OCI-LY1 (cell line): ENCODE data around the gene H2BW2.
"Not testable (repeated sequence)": the region's sequence is repeated elsewhere in the genome, so short reads cannot be mapped to it uniquely, and the experiment has no call there.

Experiments used
- CTCF ChIP-seq: fragments of 200-600 bp; sonication (generic), shearing (Covaris generic); IDR thresholded peaks from 2 replicates; pipeline ENCODE4 v1.5.1; 2017; ENCODE audit warnings: mild to moderate bottlenecking, antibody characterized with exemption, low read length, moderate library complexity, mixed read lengths
- EZH2 ChIP-seq: fragments of 200-600 bp; sonication (generic), shearing (Covaris generic); IDR thresholded peaks from 2 replicates; pipeline ENCODE4 v1.8.0; 2017; ENCODE audit warnings: borderline replicate concordance, mixed run types, mild to moderate bottlenecking, antibody characterized with exemption, low read length, moderate library complexity, mixed read lengths

GRCh38 chrX:104054956-104055355 is 15.2 kb downstream of the H2BW2 start:
- not testable (repeated sequence) for TF ChIP-seq CTCF, EZH2
